Panc1 (cell line): ENCODE data around the gene LRP4. TPM values are rescaled to one million over a fixed set of nuclear protein-coding genes. Genes with fewer than 3 reads are reported as not detected.

Source experiments
- ATAC-seq: fragments of 200-7000 bp; cut with Tn5 transposase; 2 replicates; pipeline ENCODE4 v1.9.1; 2020; ENCODE audit warnings: mild to moderate bottlenecking, moderate library complexity
- BruUV-seq: library from RNA; stranded (reverse); fragments of 400-500 nt; replicated peaks from 2 replicates; lab custom pipeline; 2021; lab: Mats Ljungman, UMichigan
- CTCF ChIA-PET: fragments of 300-600 bp; sonication (Branson Sonifier 250); formaldehyde crosslinking; loops from one replicate; lab custom pipeline; 2022; ENCODE audit warnings: antibody characterized with exemption; lab: Charles Lee
- POLR2A ChIA-PET: fragments of 300-600 bp; sonication (Branson Sonifier 250); formaldehyde crosslinking; loops from one replicate; lab custom pipeline; 2022; ENCODE audit warnings: antibody characterized with exemption; lab: Charles Lee
- DNase-seq: peaks from one replicate; pipeline ENCODE4 v3.0.0-alpha.2; 2010; ENCODE audit warnings: low read depth, low spot score
- H3K27ac ChIP-seq: 2 replicates; pipeline ENCODE4 v1.5.1; 2011; ENCODE audit warnings: mild to moderate bottlenecking, low read length, inconsistent platforms
- H3K27me3 ChIP-seq: fragments of 200-500 bp; sonication (Bioruptor generic); 2 replicates; pipeline ENCODE4 v1.6.0; 2014; ENCODE audit warnings: low read length, inconsistent platforms; ENCODE audit not compliant: control insufficient read depth, insufficient read depth
- H3K36me3 ChIP-seq: fragments of 200-500 bp; sonication (Bioruptor generic); 2 replicates; pipeline ENCODE4 v1.5.1; 2014; ENCODE audit warnings: inconsistent platforms, mild to moderate bottlenecking, low read length, moderate library complexity; ENCODE audit not compliant: control insufficient read depth, insufficient read depth
- H3K4me1 ChIP-seq: 2 replicates; pipeline ENCODE4 v1.5.1; 2011; ENCODE audit warnings: inconsistent platforms, mild to moderate bottlenecking, low read length, moderate library complexity; ENCODE audit not compliant: control insufficient read depth, insufficient read depth
- H3K4me3 ChIP-seq, 2 experiments: 2 replicates each; pipeline ENCODE4 v1.5.1; 2011 to 2012; ENCODE audit warnings: low read depth in 2 of 2, low read length in 2 of 2, mild to moderate bottlenecking in 2 of 2, inconsistent platforms in 1 of 2, moderate library complexity in 1 of 2
- H3K9me3 ChIP-seq: fragments of 200-500 bp; sonication (Bioruptor generic); 2 replicates; pipeline ENCODE4 v1.5.1; 2014; ENCODE audit warnings: low read depth, mild to moderate bottlenecking, inconsistent platforms, low read length, moderate library complexity; ENCODE audit not compliant: control insufficient read depth, insufficient read depth
- POLR2AphosphoS5 ChIP-seq: IDR thresholded peaks from 2 replicates; pipeline ENCODE4 v1.6.1; 2012; ENCODE audit warnings: mild to moderate bottlenecking, low read depth, low read length, moderate library complexity
- SIN3A ChIP-seq: IDR thresholded peaks from 2 replicates; pipeline ENCODE4 v1.6.1; 2012; ENCODE audit warnings: low read depth, mild to moderate bottlenecking, low read length, moderate library complexity, borderline replicate concordance; ENCODE audit not compliant: insufficient read depth
- TCF7L2 ChIP-seq: IDR thresholded peaks from 2 replicates; pipeline ENCODE4 v1.6.1; 2011; ENCODE audit warnings: mild to moderate bottlenecking, low read depth, low read length, inconsistent platforms
- in situ Hi-C: cut with HindIII; loops from 2 replicates; pipeline ENCODE4 v1.10.0; 2016; ENCODE audit warnings: low sequenced_read_pairs, low pct_unique_long_range_greater_than_20kb
- intact Hi-C: fragments of 100-400 bp; cut with micrococcal nuclease; formaldehyde crosslinking; loops from one replicate; pipeline ENCODE4 v1.10.0; 2022; ENCODE audit not compliant: unreplicated experiment
- total RNA-seq: library from RNA; stranded (reverse); gene quantifications from one replicate; pipeline ENCODE4 v1.2.1, GENCODE V29; 2021; ENCODE audit not compliant: unreplicated experiment
- TF ChIP-seq, protein P1 (sequence below): fragments of 450-650 bp; IDR thresholded peaks from 2 replicates; pipeline ENCODE4 v1.5.1; 2017; ENCODE audit warnings: mild to moderate bottlenecking
- TF ChIP-seq, protein P2 (sequence below), 2 experiments: IDR thresholded peaks; 2 replicates each; pipeline ENCODE4 v1.6.1; 2011 to 2012; ENCODE audit warnings: low read depth in 2 of 2, control low read depth in 1 of 2, low read length in 1 of 2, mild to moderate bottlenecking in 1 of 2, moderate library complexity in 1 of 2; ENCODE audit not compliant: insufficient read depth in 1 of 2

The LRP4 gene
- total RNA-seq, 1 experiment from 2014 or later, result 11.7 TPM

DNA sequence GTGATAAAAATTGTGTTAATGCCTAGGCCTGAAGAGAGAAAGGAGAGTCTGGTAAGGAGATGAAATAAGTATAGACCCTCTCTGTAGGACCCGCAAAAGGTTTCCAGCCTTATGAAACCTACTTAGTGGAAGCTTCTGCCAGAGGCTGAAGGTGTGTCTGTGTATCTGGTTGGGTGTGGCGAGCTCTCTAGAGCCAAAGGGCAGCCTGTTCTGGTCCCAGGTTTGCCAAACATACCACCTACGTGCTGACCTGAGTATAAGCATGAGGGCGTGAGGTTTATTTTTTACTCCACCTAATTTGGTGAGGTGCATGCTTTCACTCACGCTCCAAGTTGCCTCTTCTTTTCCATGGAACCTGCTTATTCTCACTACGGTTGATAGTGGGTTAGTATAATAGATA is 23.8 kb upstream of the LRP4 start:
- Histone ChIP-seq H3K4me3 (no peak overlapping the region), H3K36me3 (no peaks in the 10 kb centered on the region; the same call in 1 of the 2 replicates), H3K27me3 (no peaks in the 10 kb centered on the region), H3K4me1 (no peaks in the 10 kb centered on the region), H3K27ac (no peak overlapping the region), H3K9me3 (no peaks in the 10 kb centered on the region)
- TF ChIP-seq, protein P1, sequence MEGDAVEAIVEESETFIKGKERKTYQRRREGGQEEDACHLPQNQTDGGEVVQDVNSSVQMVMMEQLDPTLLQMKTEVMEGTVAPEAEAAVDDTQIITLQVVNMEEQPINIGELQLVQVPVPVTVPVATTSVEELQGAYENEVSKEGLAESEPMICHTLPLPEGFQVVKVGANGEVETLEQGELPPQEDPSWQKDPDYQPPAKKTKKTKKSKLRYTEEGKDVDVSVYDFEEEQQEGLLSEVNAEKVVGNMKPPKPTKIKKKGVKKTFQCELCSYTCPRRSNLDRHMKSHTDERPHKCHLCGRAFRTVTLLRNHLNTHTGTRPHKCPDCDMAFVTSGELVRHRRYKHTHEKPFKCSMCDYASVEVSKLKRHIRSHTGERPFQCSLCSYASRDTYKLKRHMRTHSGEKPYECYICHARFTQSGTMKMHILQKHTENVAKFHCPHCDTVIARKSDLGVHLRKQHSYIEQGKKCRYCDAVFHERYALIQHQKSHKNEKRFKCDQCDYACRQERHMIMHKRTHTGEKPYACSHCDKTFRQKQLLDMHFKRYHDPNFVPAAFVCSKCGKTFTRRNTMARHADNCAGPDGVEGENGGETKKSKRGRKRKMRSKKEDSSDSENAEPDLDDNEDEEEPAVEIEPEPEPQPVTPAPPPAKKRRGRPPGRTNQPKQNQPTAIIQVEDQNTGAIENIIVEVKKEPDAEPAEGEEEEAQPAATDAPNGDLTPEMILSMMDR, result no peak
- TF ChIP-seq POLR2AphosphoS5, result no peak
- TF ChIP-seq SIN3A, result no peak
- no peak for TF ChIP-seq TCF7L2
- TF ChIP-seq, protein P2, sequence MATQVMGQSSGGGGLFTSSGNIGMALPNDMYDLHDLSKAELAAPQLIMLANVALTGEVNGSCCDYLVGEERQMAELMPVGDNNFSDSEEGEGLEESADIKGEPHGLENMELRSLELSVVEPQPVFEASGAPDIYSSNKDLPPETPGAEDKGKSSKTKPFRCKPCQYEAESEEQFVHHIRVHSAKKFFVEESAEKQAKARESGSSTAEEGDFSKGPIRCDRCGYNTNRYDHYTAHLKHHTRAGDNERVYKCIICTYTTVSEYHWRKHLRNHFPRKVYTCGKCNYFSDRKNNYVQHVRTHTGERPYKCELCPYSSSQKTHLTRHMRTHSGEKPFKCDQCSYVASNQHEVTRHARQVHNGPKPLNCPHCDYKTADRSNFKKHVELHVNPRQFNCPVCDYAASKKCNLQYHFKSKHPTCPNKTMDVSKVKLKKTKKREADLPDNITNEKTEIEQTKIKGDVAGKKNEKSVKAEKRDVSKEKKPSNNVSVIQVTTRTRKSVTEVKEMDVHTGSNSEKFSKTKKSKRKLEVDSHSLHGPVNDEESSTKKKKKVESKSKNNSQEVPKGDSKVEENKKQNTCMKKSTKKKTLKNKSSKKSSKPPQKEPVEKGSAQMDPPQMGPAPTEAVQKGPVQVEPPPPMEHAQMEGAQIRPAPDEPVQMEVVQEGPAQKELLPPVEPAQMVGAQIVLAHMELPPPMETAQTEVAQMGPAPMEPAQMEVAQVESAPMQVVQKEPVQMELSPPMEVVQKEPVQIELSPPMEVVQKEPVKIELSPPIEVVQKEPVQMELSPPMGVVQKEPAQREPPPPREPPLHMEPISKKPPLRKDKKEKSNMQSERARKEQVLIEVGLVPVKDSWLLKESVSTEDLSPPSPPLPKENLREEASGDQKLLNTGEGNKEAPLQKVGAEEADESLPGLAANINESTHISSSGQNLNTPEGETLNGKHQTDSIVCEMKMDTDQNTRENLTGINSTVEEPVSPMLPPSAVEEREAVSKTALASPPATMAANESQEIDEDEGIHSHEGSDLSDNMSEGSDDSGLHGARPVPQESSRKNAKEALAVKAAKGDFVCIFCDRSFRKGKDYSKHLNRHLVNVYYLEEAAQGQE (IDR thresholded peaks at IDR 0.05; ENCODE audit: insufficient read depth in 1 of 2, low read depth in 2 of 2, low read length in 1 of 2), result no peak
- intact Hi-C loops, result no loop called here
- DNase-seq (no peak), ATAC-seq (no peak)
- no TSS peak for BruUV-seq
- ChIA-PET CTCF (interaction anchor here (0.9 kb wide), 1 partner anchor 211 kb away, joined by 3 read pairs; no protein-coding TSS in a partner anchor), POLR2A (no interaction called here)
- in situ Hi-C loops, result no loop called here

DNA sequence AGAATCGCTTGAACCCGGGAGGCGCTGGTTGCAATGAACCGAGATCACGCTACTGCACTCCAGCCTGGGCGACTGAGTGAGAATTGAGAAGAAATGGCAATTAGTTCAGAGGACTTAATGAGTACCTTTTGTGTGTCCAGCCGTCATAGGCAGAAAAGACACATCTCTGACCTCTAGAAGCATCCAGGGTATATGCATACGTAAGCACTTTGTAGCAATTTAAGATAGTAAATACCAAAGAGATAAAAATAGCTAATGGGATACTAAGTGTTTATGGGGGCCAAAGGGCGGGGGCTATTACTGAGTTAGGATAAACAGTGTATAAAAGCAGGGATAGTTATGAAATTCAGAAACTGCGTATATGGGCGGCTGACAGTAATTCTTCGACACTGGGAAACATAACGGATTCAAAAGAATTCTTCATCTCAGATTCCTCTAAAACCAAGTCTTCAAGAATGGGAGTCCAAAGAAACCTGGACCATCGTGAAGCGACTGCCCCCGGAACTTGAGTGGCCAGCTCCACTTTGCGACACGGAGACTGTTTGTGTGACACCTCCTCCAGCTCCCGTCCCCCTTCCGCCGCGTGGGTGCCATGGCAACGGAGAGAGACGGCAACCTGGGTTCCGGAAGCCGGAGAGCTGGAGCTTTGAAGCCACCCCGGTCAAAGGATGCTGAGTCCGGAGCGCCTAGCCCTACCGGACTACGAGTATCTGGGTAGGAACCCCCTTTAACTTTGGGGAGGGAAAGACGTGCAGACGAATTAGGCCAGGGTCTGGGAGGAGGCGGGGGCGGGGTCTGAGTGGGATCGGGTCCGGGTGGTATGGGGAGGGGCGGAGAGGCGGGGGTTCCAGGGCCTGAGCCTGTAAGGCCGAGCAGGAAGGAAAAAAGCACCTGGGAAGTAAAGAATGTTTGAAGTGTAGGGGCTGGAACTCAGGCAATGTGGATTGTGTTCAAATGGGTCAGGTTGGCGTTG is 18.1 kb upstream of the LRP4 start, which contains the start of gene CSTPP1:
Gene CSTPP1, plus strand, starts transcription at position 624 of the 973 bp plus-strand sequence. Its CDS starts 45 bp downstream, at position 669.
- peak; percentile 48 for DNase-seq
- intact Hi-C loops, result no loop called here
- H3K36me3 ChIP-seq, result no peaks in the 10 kb centered on the region; the same call in 1 of the 2 replicates
- peak within 1 kb of the TSS; percentile 78 for H3K27ac ChIP-seq
- POLR2A ChIA-PET, result interaction anchor here (0.7 kb wide), 1 partner anchor 32 kb away, joined by 10 read pairs; no protein-coding TSS in a partner anchor
- H3K9me3 ChIP-seq, result no peaks in the 10 kb centered on the region
- H3K4me1 ChIP-seq, result no peaks in the 10 kb centered on the region
- in situ Hi-C loops, result no loop called here
- peak within 1 kb of the TSS; percentile 70 to 72 for H3K4me3 ChIP-seq
- CTCF ChIA-PET, result interaction anchor here (0.5 to 0.7 kb wide), 3 partner anchors 21 to 553 kb away, joined by 3 to 6 read pairs (median 5); no protein-coding TSS in a partner anchor
- ATAC-seq, result peak; percentile 98
- BruUV-seq, result no TSS peak
- H3K27me3 ChIP-seq, result no peaks in the 10 kb centered on the region; the same call in 1 of the 2 replicates
- TF ChIP-seq POLR2AphosphoS5 (peak; percentile 42; the same call in 1 of the 2 replicates), TCF7L2 (peak; percentile 71; the same call in 1 of the 2 replicates)
- TF ChIP-seq, protein P2 (IDR thresholded peaks at IDR 0.05; ENCODE audit: insufficient read depth in 1 of 2, low read depth in 2 of 2, low read length in 1 of 2), result no peak
